ENCODE results near the gene ADCY7. TPM values are rescaled to one million over a fixed set of nuclear protein-coding genes. Genes with fewer than 3 reads are reported as not detected.

ADCY7 gene
- total and polyA plus RNA-seq, 12 donors, result 2.8 to 44.4 (median 17.5) TPM

DNA sequence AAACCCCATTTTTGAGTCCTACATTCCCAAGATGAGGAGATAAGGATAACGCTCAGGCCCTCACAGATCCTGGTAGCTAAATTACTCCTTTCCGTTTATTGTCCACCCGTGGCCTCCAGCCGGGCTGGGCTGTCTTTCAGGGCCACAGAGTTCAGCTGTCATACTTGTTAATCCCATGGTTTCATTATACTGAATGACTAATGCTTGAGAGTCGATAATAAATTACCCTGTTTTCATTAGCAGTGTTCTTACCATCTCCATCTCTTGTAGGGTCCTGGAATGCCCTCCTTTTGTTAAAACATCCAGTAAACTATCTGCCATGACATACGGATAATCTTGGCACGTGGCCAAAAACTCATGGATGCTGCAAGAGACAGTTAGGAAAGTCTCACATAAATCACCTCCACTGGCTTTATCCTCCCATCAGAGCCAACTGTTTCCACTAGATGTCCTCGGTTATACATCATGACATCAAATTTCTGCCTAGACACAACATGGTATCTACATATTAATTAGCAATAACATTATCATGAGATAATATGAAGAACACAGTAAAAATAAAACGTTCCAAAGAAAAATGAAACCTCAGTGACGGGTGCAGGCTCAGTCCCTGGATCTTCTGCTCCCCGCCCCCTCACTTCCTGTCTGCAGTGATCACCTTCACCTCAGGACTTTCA, 57.1 kb downstream of the ADCY7 start:
- WGBS, 4 donors, result 37 to 49% (median 47%) methylated on average over 11 of the region's 11 CpGs
- Histone ChIP-seq H3K4me3 (no peak overlapping the region), H3K27me3 (no peaks in the 10 kb centered on the region), H3K9me3 (replicated peaks in 1 of 3) (no peaks in the 10 kb centered on the region), H3K36me3 (replicated peaks in 1 of 2) (peaks cover 0 to 53% of the 10 kb centered on the region in 2 donors), H3K4me1 (replicated peaks in 1 of 2) (no peaks in the 10 kb centered on the region), H3K27ac (peak overlapping the region in 2 of 5 donors; percentile 3 to 54)
- TF ChIP-seq, protein P1, sequence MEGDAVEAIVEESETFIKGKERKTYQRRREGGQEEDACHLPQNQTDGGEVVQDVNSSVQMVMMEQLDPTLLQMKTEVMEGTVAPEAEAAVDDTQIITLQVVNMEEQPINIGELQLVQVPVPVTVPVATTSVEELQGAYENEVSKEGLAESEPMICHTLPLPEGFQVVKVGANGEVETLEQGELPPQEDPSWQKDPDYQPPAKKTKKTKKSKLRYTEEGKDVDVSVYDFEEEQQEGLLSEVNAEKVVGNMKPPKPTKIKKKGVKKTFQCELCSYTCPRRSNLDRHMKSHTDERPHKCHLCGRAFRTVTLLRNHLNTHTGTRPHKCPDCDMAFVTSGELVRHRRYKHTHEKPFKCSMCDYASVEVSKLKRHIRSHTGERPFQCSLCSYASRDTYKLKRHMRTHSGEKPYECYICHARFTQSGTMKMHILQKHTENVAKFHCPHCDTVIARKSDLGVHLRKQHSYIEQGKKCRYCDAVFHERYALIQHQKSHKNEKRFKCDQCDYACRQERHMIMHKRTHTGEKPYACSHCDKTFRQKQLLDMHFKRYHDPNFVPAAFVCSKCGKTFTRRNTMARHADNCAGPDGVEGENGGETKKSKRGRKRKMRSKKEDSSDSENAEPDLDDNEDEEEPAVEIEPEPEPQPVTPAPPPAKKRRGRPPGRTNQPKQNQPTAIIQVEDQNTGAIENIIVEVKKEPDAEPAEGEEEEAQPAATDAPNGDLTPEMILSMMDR (IDR thresholded peaks at IDR 0.05), result peak in 2 of 6 experiments; percentile 14 to 17
- TF ChIP-seq POLR2A (IDR thresholded peaks at IDR 0.05), result no peak
- DNase-seq, result peak in 4 of 7 donors; percentile 57 to 79 (median 64)
- intact Hi-C loops (cut with DNase I), result no loop called here

DNA sequence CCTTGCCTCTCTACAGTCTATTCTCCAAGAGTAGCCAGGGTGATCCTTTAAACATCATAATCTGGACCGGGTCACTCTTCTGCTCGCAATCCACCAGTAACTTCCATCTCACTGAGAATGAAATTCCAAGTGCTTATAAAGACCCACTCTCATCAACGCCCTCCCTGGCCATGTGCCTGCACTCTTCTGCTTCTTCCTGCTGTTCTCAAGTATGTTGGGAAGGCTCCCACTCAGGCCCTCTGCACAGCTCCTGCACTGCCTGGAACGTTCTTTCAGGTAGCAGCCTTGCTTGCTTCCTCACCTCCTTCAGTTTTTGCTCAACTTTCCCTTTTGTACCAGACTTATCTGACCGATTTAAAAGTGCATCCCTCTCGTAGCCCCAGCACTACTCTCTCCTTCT, 58.0 kb downstream of the ADCY7 start:
- intact Hi-C loops (cut with DNase I), result no loop called here
- 87 to 94% (median 91%) methylated on average over 6 of the region's 6 CpGs for WGBS, 4 donors
- TF ChIP-seq POLR2A (IDR thresholded peaks at IDR 0.05), result no peak
- TF ChIP-seq, protein P1 (IDR thresholded peaks at IDR 0.05), result no peak
- H3K36me3 ChIP-seq (replicated peaks in 1 of 2), result peaks cover 0 to 51% of the 10 kb centered on the region in 2 donors
- H3K27me3 ChIP-seq, result no peaks in the 10 kb centered on the region
- no peak overlapping the region for H3K4me3 ChIP-seq
- no peaks in the 10 kb centered on the region for H3K9me3 ChIP-seq (replicated peaks in 1 of 3)
- no peak for DNase-seq
- H3K4me1 ChIP-seq (replicated peaks in 1 of 2), result no peaks in the 10 kb centered on the region
- no peak overlapping the region for H3K27ac ChIP-seq

DNA sequence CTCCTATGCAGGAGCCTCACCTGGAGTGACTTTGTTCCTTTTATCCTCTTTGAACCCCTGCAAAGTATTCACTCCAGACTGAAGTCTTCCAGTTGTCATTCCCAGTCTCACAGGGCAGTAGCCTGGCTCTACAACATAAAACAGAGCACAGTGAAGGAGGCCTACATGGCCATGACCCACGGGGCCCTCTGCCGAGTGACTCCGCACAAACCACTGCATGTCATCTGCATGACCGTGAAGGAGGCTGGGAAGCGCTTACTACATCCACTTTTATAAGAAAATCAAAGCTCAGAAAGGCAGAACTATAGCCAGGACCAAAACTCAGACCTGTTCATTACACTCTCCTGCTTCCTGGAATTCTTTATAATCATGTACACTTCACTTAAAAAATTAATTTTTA, 59.9 kb downstream of the ADCY7 start:
- Histone ChIP-seq H3K27me3 (no peaks in the 10 kb centered on the region), H3K4me3 (no peak overlapping the region), H3K9me3 (replicated peaks in 1 of 3) (no peaks in the 10 kb centered on the region), H3K4me1 (replicated peaks in 1 of 2) (no peaks in the 10 kb centered on the region), H3K36me3 (replicated peaks in 1 of 2) (peaks cover 0 to 35% of the 10 kb centered on the region in 2 donors), H3K27ac (peak overlapping the region in 1 of 5 donors; percentile 38)
- intact Hi-C loops (cut with DNase I), result no loop called here
- TF ChIP-seq POLR2A (IDR thresholded peaks at IDR 0.05), result no peak
- TF ChIP-seq, protein P1 (IDR thresholded peaks at IDR 0.05), result no peak
- 44 to 52% (median 45%) methylated on average over 5 of the region's 5 CpGs for WGBS, 4 donors
- DNase-seq, result peak in 6 of 7 donors; percentile 61 to 80 (median 72)

DNA sequence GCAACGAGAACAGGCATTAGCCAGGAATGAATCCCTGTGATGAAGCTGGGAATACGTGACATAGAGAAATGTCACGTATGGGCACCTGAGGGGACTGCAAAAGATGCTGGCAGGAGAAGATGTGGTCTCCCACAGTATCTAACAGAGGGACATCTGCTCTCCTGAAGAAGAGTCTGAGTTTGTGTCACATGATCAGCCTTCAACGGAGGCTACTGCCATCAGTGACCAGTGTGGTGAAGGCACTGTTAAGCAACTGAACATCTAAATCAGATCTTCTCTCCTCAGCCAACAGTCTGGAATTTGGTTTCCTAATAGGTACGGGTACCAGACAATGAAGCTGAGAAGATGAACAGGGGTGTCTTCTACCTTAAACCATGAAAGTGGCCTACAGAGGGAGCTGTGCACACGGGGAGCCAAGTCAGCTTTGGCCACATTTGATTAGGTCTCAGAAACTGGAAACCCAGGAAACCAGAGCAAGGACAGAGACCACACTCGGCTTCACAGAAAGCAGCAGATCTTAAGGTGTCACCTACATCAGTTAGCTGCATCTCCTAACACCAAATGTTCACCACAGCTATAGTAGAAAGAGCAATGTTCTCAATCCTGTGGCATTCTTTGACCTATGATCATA, 60.6 kb downstream of the ADCY7 start:
- TF ChIP-seq, protein P1 (IDR thresholded peaks at IDR 0.05), result peak in 5 of 6 experiments; percentile 24 to 46 (median 37)
- no peak for TF ChIP-seq POLR2A (IDR thresholded peaks at IDR 0.05)
- DNase-seq, result peak in 2 of 7 donors; percentile 28 to 64
- Histone ChIP-seq H3K4me3 (no peak overlapping the region), H3K9me3 (replicated peaks in 1 of 3) (no peaks in the 10 kb centered on the region), H3K4me1 (replicated peaks in 1 of 2) (no peaks in the 10 kb centered on the region), H3K36me3 (replicated peaks in 1 of 2) (peaks cover 0 to 35% of the 10 kb centered on the region in 2 donors), H3K27ac (peak overlapping the region in 2 of 5 donors; percentile 12 to 38), H3K27me3 (no peaks in the 10 kb centered on the region)
- intact Hi-C loops (cut with DNase I), result no loop called here
- 62 to 67% (median 63%) methylated on average over 7 of the region's 7 CpGs for whole genome bisulfite sequencing, 4 donors
